NK-92 (cell line): ENCODE results near the gene XYLT1.
"Not testable (repeated sequence)": the region's sequence is repeated elsewhere in the genome, so short reads cannot be mapped to it uniquely, and the experiment has no call there.

Experiments used
- DNase-seq: peaks from one replicate; lab custom pipeline; 2025; ENCODE audit not compliant: unreplicated experiment; lab: John Stamatoyannopoulos, UW

The XYLT1 gene

GRCh38 chr16:17313085-17313611 is 157.6 kb downstream of the XYLT1 start:
- no peak for DNase-seq

- no peak for DNase-seq
These were observed 158.6 kb downstream of the XYLT1 start for GRCh38 chr16:17312094-17312710.

- DNase-seq: no peak
These were observed 159.2 kb downstream of the XYLT1 start for GRCh38 chr16:17311333-17312093.

GRCh38 chr16:17309510-17309909 is 161.2 kb downstream of the XYLT1 start:
- DNase-seq: no peak

GRCh38 chr16:17308186-17308585 is 162.6 kb downstream of the XYLT1 start:
- no peak for DNase-seq

- no peak for DNase-seq
These were observed 163.3 kb downstream of the XYLT1 start for GRCh38 chr16:17307504-17307903.

- DNase-seq: no peak
These were observed 164.0 kb downstream of the XYLT1 start for GRCh38 chr16:17306745-17307144.

GRCh38 chr16:17306211-17306610 is 164.5 kb downstream of the XYLT1 start:
- DNase-seq: not testable (repeated sequence)

- DNase-seq: no peak
These were observed 165.1 kb downstream of the XYLT1 start for GRCh38 chr16:17305694-17306093.

GRCh38 chr16:17304491-17305119 is 166.2 kb downstream of the XYLT1 start:
- no peak for DNase-seq

- no peak for DNase-seq
These were observed 166.7 kb downstream of the XYLT1 start for GRCh38 chr16:17304106-17304490.

GRCh38 chr16:17303101-17303500 is 167.7 kb downstream of the XYLT1 start:
- no peak for DNase-seq

- no peak for DNase-seq
These were observed 168.1 kb downstream of the XYLT1 start for GRCh38 chr16:17302620-17303019.

GRCh38 chr16:17302214-17302613 is 168.5 kb downstream of the XYLT1 start:
- DNase-seq: no peak

GRCh38 chr16:17301593-17302135 is 169.1 kb downstream of the XYLT1 start:
- DNase-seq: no peak

- DNase-seq: no peak
These were observed 169.6 kb downstream of the XYLT1 start for GRCh38 chr16:17301184-17301583.

- no peak for DNase-seq
These were observed 171.0 kb downstream of the XYLT1 start for GRCh38 chr16:17299790-17300189.

GRCh38 chr16:17298238-17298637 is 172.5 kb downstream of the XYLT1 start:
- no peak for DNase-seq

GRCh38 chr16:17296431-17296830 is 174.3 kb downstream of the XYLT1 start:
- DNase-seq: no peak

- no peak for DNase-seq
These were observed 174.8 kb downstream of the XYLT1 start for GRCh38 chr16:17295948-17296347.

GRCh38 chr16:17294856-17295255 is 175.9 kb downstream of the XYLT1 start:
- no peak for DNase-seq
